Activated CD4-positive, CD25-positive, alpha-beta regulatory T cell treated with anti-CD3 and anti-CD28 coated beads, Interleukin-2, amount 50 U/mL, for 24 hours (primary cell): ENCODE results near the gene FOXP3.

Source experiments
- ATAC-seq, 2 donors: fragments of 150-1000 bp; cut with Tn5 transposase; one replicate each; pipeline ENCODE4 v1.10.0; 2021; ENCODE audit warnings: mild to moderate bottlenecking in 1 of 2, moderate library complexity in 1 of 2

The FOXP3 gene

DNA sequence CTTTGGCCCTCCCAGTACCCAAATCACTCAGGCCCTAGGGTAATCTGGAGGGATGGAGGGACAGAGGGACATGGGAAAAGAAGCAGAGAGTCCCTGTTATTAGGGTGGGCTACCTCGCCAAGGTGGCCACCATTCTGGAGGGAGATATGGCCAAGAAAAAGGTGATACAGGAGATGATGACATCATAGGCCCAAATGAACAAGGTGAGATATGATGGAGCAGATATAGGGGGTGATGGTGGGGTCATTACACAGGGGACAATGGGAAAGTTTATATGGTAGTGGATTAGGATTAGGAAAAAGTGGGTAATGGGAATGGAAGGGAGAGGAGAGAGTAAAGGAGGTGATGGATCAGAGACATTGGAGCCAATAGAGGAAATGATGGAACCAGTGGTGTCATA is 51.6 kb downstream of the FOXP3 start:
- no peak for ATAC-seq

DNA sequence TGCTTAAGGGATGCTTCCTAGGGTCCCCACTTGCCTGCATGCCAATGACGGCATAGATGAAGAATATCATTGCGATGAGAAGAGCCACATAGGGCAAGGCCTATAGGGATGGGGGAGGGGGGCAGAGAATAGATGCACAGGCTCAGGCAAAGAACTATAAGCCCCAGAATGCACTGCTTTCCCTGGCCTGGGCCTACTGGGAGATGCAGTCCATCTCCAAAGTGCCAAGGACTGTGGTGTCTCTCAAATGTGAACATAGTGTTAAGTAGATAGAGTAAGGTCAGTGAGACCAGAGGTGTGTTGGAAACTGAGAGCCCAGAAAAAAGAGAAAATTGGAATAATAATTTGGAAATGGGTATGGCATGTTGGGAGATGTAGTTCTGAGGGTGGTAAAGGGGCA is 52.3 kb downstream of the FOXP3 start:
- no peak for ATAC-seq

DNA sequence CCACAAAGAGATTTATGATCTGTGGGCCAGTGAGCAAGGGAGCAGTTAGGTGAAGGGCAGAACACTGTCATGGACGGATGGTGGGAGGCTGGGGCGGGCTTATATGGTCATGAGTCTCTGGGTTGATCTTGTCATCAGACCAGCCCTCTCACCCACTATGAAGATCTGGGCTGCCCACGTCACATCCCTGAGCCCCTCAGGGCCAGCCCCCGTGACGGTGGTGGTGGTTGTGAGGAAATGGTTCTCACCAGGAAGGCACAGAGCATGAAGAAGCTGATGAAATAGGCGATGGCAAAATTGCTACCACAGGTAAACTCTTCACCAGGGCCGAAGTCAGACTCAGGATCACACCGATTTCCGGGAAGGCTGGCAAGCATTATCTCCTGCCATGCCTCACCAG is 53.4 kb downstream of the FOXP3 start:
- no peak for ATAC-seq

DNA sequence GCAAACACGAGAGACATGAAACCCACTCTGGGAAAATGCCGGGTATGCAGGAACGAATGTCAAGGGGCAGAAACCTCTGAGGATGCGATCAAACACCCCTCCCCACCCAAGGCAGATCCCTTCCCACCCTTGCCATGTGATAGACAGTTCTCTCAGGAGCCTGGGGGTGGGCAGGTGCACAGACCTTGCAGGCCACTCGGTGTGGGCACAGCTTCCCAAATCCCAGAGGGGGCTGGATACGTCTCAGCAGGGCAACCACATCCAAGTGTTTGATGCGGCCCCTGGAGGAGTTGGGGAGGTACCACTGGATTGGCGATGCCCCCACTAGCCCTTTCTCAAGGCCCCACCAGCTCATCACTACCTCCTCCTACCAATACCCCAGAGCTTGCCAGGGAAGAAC is 54.1 kb downstream of the FOXP3 start:
- ATAC-seq: no peak

DNA sequence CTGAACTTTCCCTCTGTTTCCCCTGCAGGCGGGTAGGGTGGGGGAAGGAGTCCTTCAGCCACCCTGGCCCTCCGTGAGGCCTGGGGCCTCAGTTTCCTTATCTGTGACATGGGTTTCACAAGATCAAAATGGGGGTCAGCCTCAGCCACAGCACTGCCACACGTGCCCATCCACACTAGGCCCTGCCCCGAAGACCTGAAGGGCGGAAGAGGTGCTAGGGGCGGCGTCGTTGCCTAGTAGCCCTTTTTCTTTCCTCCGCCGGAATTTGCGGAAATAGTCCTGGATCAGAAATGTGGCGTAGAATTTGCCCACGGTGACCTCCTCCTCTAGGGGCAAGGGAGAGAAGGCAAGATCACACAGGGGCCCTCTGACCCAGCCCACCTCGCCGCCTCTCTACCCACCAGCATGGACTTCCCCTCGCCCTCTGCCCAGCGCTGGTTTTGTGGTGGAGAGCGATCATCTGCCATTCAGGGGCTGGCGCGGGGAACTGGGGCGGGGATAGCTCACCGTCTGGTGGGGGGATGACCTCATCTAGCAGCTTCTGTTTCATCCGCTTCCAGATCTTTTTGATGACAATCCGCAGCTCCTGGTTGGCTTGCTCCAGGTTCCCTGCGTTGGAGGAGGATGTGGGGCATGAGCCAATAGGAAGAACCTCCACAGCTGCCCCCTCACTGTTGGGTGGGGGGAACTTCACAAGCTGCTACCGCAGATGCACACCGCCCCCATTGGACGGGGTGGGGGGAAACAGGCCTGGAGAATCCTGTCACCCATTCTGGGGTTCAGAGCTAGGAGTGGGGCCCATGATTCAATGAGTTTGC is 54.9 kb downstream of the FOXP3 start:
- ATAC-seq: no peak

DNA sequence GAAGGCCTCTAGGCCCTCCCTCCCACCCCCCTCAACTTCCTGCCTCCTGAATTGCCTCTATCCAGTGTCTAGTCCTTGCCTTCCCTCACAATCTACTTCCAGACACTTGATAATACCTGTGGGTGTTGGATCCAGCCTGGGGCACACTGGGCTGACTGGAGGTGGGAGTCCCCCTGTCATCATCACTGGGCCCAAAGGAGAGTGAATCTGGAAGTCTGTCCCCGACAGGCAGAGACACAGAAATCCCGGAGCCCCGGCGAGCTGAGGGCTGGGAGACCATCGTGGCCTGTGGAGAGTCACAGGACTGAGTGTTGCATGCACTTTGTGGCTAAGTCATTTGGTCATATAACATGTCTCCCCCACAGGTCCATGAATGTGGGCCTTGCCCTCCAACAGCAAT is 56.1 kb downstream of the FOXP3 start:
- ATAC-seq: no peak

DNA sequence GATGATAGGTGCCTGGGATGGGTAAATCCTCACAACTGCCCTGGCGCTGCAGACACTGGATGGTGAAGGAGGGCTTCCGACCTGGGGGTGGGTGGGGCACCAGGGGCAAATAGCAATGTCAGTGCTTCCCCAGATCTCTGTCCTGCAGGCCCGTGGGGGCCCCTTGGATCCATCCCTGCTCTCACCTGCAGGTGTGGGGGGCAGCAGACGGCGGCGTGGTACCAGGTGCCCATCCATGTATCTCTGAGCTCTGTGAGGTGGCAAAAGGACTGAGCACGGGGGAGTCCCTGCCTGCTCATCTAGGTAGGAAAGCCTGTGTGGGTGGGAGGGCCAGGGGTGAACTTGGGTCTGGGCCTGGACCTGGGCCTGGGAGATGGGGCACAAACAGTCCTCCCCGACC is 58.0 kb downstream of the FOXP3 start:
- no peak for ATAC-seq

DNA sequence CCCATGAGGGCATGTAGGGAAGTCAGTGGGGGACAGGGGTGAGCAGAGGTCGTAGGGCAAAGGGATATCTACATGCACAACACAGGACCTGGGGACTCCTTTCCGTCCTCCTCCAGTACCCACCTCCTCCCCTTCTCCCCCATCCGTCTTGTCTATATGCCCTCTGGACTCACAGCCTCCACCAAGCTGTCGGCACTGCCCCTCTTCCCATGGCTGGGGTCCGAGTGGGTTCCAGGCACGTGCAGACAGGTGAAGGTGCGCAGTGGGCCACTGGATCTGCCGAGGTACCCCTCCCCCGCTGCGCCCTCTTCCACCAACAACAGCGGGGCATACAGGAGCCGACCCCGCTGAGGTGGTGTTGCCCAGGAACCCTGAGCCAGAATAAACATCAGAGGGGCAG is 59.1 kb downstream of the FOXP3 start:
- no peak for ATAC-seq

DNA sequence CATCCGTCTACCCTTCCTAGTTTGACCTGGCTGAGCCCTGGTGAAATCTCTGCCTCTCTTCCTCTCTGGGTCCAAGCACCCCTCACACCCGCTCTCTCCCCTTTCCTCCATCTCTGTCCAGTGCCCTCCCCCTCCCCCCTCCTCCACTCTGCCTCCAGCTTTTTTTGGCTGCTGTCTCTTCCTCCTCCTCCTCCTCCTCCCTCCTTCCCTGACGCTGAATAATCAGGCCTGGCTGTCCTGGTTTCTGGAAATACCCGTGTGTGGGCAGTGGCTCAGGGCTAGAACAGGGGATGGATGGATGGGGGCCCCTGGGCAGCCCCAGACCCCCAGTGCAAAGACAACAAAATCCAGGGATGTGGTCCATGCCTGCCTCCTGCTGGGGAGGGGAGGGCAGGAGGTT is 59.8 kb downstream of the FOXP3 start:
- no peak for ATAC-seq

DNA sequence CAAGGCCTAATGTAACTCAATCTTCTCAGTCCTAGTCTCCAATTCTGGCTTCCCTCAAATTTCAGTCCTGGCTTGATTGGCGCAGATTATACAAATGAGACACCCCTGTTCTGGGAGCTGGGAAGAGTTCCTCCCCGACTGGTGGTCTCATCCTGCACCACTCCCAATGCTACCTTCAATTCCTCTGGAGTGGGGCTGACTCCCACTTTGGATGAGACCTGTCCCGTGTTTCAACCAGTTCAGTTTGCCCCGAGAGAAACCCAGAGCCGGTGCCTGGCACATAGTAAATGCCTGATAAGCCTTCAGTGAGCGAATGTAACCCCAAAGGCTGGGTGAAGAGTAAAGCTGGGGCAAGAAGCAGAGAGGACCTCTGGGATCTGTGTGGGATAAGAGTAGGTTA is 60.5 kb downstream of the FOXP3 start:
- ATAC-seq: no peak

DNA sequence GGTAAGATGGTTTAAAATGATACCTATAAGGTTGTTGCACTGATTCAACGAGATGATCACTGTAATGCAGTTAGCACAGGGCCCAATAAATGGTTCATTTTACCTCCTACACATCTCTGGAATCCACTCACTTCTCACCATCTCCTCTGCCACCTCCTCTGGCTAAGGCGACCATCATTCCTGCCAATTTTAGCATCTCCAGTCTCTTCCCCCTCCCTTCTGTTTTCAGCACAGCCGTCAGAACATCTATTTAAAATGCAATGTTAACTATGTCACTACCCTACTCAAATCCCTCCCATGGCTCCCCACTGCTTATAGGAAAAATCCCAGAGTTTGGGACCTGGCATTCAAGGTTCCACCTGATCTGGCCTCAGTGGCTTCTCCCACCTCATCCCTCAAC is 61.0 kb downstream of the FOXP3 start:
- ATAC-seq: no peak

DNA sequence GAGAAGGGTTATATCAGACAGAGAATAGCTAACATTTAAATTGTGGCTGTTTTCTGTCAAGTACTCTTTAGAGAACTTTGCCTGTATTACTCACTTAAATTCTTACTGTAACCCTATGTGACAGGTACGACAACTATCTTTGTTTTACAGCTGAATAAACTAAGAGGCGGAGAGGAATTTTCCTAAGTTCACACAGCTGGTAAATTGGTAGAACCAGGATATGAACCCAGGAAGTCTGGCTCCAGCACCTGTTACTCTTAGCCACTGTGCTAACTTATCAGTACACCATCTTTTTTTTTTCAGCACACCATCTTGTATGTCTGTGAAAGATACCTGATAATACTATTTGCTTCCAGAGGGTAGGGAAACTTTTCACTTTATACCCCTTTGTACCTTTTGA is 62.5 kb downstream of the FOXP3 start:
- no peak for ATAC-seq
